DMS79 treated with DMSO at 0.1 percent for 48 hours (cell line): ENCODE results near the gene MBD1.
A peak's percentile ranks its signal among the peaks of the same experiment; 100 is the strongest.
"Not testable (repeated sequence)": the region's sequence is repeated elsewhere in the genome, so short reads cannot be mapped to it uniquely, and the experiment has no call there.

Experiments used
- DNase-seq: peaks from one replicate; lab custom pipeline; 2025; lab: John Stamatoyannopoulos, UW

MBD1 gene

DNA sequence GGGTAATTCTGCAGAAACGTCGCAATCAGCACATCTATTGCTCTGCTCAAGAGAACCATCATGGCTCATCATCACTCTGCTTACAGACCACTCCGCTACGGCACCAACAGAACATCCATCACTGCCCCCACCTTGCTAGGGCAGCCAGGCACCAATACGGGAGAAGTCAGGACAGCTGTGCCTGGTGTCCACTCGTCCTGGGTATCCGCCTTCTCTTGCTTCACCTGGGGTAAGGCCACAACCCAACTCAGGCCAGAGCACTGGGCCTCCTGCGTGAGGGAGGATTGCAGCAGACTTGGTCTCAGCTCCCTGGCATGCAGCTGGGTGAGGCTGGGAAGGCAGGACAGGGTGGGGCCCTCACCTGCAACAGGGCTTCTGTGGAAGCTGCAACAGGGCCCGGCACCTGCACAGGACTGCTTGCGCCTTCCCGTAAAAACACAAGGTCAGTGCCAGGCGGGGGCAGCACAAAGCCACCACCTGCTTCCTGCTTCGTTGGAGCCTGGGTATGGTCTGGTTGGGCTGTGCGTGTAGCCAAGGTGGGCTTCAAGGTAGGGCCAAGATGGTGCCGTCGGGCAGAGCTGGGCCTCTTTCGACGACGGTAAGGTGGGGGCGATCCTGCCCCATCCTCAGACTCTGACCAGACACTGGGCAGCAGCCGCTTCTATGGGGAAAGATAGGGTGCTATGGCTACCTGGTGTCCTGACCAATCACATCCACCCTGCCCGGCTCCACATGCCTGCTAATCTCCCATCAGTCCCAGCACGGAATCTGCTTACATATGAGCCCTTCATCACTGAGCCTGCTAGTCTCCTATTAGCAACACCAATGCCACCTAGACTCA, 7.9 kb downstream of the MBD1 start:
- DNase-seq, result no peak

DNA sequence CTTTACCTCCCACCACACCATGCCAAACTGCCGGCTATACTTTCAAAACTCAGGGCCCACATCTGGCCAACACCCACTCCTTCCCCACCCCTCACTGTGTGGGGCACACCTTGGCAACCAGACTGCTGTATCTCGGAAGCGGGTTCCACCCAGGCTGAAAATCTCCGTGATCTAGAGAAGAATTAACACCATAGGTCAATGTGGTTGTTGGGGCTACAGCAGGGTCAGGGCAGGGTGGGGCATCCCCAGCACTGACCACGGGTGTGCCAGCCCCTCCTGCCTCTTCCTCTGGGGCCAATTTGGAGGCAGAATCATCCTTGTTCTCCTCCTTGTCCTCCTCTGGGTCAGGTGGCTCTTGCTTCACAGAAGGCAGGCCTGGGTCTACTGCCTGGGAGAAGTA, 8.8 kb downstream of the MBD1 start:
- DNase-seq, result no peak

DNA sequence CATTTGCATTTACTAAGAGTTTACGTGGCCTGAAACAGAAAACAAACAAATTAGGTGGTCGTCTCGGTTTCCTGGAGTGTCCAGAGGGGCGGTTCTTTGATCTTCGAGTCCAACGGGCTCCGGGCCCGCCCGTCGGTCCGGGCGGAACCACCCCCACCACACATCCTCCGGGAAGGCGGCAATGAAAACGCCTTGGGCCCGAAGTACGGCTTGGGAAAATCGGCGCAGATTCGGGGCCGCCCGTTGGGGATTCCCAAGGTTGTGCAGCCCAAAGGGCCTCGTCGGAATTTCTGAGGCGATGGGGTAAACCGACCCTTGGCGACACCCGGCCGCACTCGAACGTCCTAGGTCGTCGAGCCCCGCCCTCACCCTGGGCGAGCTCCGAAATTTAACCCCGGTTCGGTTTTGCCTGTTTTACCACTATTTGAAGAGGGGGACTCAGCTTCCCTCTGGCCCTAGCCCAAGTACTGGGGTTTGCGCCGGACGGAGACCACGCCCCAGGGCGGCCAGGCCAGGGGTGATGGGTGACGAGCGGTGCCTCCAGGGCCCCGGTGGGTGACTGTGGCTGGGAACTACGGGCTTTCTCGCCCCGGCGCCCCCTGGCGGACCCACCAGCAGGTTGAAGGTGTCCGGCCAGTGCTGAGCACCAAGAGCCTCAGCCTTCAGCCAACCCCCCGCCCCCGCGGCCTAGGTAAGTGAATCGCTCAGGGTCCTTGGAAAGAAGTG, 13.1 kb downstream of the MBD1 start:
- DNase-seq, result no peak

DNA sequence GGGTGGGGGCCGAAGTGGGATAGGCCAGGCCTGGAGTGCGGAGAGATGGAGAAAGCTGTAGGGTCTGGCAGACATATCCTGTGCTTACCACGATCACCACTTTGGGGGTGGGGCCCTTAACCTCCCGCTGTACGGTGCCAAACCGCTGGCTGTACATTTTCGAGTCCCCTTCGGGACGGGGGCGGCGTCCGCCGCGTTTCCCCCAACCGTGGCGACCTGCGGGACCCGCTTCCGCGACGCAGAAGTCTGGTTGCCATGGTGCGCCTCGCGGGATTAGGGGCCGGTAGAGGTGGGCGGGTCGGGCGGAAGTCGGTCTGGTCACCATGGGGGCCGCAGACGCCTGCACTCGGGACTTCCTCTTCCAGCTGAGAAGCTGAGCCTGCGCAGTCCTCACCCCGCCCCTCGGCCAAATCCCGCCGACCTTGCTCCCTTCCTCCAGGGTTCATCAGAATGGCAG, 15.0 kb downstream of the MBD1 start, which contains the start of gene CFAP53:
TSS of gene CFAP53 (minus strand) at position 248 of the 457 bp plus-strand sequence. CDS start at position 157, 91 bp downstream.
- DNase-seq, result peak; percentile 68

DNA sequence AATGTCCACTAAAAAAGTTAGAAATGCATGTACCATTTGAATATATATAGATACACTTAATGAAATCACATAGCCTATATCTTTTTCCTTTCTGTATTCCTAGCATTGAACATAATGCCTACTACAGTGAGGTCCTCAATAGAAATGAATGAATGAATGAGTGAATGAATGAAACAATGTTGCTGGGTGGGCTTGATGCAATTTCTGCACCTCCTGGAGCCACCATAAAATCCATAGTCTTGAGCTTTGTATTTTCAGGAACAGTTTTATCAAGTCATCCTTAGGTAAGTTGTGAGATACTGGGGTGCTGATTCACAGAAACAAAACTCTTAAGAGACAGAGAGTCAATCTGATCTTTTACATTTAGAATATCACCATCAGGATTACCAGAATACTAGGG, 18.3 kb downstream of the MBD1 start:
- no peak for DNase-seq

DNA sequence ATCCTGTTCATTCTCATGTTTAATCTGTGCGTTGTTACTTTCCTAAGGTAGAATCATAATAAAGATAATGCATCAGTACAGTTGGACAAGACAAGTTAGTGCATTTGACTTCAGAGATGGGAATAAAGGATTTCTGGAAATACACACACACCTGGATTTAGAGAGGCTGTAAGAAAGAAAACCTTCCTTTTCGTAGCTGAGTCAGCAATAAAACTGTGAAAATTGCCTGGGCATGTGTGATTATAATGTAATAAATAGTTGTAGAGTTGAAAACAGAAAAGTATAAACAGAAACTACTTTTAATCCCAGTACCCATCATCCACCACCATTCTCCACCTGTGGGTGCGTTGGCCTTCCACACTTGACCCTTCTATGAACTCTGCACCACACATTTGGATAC, 30.4 kb downstream of the MBD1 start:
- no peak for DNase-seq

DNA sequence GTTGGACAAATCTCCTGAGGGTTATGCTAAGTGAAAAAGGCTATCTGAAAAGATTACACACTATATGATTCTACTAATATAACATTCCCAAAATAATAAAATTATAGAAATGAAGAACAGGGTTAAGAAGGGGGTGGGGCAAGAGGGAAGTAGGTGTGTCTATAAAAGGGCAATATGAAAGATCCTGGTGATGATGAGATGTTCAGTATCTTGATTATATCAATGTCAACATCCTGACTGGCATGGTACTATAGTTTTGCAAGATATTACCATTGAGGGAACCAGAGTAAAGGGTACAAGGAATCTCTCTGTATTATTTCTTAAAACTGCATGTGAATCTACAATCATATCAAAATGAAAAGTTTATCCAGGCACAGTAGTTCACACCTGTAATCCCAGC, 31.7 kb downstream of the MBD1 start:
- DNase-seq, result no peak

DNA sequence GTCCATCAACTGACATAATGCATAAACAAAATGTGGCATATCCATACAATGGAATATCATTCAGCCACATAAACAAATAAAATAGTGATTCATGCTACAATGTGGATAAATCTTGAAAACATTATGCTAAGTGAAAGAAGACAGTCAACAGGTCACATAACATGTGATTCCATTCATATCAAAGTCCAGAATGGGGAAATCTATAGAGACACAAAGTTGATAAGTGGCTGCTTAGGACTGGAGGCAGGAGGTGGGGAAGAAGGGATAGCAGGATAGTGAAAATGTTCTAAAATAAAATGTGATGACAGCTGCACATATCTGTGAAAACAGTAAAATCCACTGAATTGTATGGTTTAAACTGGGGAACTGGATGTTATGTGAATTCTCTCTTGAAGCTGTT, 33.8 kb downstream of the MBD1 start:
- DNase-seq, result no peak

DNA sequence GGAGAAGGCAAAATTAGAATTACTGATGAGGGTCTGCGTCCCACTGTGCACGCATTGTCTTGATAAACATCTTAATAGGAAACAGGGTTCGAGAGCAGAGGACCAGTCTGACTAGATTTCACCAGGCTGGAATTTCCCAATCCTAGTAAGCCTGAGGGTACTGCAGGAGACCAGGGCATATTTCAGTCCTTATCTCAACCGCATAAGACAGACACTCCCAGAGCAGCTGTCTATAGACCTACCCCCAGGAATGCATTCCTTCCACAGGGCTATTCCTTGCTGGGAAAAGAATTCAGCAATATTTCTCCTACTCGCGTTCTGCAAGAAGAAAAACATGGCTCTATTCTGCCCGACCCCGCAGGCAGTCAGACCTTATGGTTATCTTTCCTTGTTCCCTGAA, 39.6 kb downstream of the MBD1 start:
- DNase-seq, result not testable (repeated sequence)

DNA sequence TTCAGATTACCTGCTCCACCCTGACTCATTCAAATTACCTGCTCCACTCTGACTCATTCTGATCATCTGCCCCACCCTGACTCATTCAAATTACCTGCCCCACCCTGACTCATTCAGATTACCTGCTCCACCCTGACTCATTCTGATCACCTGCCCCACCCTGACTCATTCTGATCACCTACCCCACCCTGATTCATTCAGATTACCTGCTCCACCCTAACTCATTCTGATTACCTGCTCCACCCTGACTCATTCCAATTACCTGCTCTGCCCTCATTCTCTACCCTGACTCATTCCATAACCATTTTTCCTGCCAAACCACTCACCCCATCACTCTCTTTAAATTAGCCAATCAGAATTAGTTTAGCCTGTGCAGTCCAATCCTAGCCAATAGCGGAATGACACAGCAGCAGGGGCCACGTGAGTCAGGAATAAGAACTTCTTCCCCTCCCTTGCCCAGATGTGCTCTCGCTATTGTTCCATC, 41.2 kb downstream of the MBD1 start:
- DNase-seq, result no peak

DNA sequence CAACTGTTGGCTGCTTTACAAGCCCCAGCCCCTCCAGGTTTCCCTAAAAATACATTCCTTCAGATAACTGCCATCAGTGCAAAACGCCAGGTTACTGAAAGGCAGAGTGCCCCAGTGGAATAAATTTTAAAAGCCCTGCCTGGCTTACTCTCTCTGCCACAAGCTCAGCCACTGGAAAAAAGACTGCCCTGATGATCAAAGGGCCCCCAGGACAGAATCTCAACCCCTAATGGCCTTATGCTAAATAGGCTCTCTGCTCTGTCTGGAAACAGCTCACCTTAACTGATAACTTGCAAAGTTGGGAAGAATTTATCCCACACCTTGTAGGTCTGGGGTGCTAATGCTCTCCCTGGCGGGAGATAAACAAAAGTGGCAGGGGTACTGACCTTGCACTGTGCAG, 48.9 kb downstream of the MBD1 start:
- DNase-seq, result no peak

DNA sequence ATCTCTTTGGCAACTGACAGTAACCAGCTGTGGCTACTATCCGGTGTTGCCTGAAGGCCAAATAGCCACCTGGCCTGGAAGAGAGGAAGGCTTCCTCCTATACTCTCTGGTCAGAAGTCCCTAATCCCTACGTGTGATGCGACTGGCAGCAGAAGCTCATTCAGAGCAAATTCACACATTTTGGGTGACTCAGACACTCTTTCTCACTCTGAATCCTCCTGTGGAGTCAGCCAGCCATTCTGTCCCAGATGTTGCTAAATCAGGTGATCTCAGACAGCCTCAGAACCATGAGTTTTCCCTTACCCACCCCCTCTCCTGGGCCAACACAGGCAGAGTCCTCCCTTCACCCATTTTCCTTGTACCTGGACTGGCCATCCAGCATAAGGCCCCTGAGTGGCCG, 49.7 kb downstream of the MBD1 start:
- no peak for DNase-seq

DNA sequence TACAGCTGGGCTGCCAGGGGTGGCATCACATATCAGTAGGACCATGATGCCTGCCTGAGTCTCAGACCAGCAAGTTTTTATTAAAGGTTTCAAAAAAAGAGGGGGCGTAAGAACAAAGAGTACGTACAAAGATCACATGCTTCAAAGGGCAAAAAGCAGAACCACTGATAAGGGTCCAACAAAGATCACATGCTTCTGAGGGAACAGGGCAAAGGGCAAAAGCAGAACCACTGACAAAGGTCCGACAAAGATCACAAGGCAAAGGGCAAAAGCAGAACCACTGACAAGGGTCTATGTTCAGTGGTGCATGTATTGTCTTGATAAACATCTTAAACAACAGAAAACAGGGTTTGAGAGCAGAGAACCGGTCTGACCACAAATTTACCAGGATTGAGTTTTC, 61.1 kb downstream of the MBD1 start:
- not testable (repeated sequence) for DNase-seq
